ENCODE data around the gene RPGR.

RPGR gene

DNA sequence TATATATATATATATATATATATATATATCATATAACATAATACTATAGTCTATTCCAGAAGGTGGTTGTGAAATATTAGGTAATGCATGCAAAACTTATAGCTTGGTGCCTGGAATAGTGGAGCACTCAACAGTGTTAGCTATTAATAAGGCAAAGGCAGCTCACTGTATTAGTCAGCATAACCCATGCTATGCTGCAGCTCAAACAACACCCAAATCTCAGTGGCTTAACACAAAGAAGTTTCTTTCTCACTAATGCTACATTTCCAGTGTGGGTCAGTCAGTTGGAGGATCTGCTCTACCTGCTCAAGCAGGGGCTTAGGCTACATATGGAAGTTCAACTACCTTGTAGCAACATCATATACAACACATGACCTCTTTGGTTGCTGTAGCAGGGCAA lies 5.2 kb upstream of the RPGR start:
- TF ChIP-seq, protein P1, sequence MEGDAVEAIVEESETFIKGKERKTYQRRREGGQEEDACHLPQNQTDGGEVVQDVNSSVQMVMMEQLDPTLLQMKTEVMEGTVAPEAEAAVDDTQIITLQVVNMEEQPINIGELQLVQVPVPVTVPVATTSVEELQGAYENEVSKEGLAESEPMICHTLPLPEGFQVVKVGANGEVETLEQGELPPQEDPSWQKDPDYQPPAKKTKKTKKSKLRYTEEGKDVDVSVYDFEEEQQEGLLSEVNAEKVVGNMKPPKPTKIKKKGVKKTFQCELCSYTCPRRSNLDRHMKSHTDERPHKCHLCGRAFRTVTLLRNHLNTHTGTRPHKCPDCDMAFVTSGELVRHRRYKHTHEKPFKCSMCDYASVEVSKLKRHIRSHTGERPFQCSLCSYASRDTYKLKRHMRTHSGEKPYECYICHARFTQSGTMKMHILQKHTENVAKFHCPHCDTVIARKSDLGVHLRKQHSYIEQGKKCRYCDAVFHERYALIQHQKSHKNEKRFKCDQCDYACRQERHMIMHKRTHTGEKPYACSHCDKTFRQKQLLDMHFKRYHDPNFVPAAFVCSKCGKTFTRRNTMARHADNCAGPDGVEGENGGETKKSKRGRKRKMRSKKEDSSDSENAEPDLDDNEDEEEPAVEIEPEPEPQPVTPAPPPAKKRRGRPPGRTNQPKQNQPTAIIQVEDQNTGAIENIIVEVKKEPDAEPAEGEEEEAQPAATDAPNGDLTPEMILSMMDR (IDR thresholded peaks at IDR 0.05; ENCODE audit: control insufficient read depth, extremely low read depth, insufficient read depth): no peak
- DNase-seq (ENCODE audit: low read depth): no peak
- H3K4me3 ChIP-seq (ENCODE audit: low read depth, low read length): no peak overlapping the region

DNA sequence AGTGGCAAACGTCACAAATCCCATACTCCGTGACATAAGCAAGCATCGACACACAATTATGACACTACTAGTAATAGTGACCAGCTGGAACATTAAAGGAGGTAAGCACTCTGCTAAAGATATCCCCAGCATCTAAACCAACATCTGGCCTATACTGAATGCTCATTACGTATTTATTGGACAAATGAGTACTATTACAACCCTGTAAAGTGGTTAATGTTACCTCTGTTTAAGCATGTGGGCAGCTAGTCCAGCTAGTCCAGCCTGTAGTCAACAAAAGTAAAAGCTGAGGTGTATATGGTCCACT lies 419 bp upstream of the RPGR start:
- TF ChIP-seq, protein P1 (IDR thresholded peaks at IDR 0.05; ENCODE audit: control insufficient read depth, extremely low read depth, insufficient read depth): no peak
- H3K4me3 ChIP-seq (ENCODE audit: low read depth, low read length): peak overlapping the region; percentile 60
- DNase-seq (ENCODE audit: low read depth): no peak

DNA sequence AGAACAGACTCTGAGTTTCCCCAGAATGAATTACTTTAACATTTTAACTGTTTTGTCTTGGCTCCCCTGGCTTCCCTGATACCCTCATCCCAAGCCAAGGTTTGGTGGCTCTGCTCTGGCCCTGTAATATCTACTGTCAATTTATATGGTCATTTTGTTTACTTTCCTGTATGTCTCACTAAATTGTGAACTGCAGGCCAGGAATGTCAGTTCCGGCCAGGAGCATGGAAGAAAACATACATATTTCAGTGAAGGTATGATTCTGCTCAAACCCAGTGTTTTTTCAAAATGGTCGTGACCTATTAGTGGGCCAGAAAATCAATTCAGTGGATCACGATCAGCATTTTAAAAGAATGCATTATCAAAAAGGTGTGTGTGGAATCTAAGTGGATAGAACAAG lies 1.2 kb downstream of the RPGR start:
- TF ChIP-seq, protein P1 (IDR thresholded peaks at IDR 0.05; ENCODE audit: control insufficient read depth, extremely low read depth, insufficient read depth): no peak
- H3K4me3 ChIP-seq (ENCODE audit: low read depth, low read length): peak overlapping the region; percentile 60
- DNase-seq (ENCODE audit: low read depth): no peak

DNA sequence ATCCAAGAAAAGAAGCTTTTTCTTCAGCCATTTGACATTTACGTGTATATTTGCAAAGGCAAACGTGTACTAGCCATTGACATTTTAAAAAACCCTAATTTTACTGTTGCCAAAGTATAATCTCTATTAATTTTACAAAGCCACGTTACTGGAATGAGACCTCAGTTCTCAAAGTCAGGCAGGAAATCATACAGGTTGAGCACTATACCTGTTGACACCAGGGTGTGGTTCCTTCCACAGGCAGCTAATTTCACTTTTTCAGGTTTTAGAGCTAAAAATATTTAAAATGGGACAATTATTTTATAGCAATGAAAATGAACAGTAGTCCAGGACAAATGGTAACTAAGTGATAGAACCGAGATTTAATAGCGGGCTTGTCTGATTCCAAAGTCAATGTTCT lies 6.5 kb downstream of the RPGR start:
- TF ChIP-seq, protein P1 (IDR thresholded peaks at IDR 0.05; ENCODE audit: control insufficient read depth, extremely low read depth, insufficient read depth): no peak
- no peak for DNase-seq (ENCODE audit: low read depth)
- no peak overlapping the region for H3K4me3 ChIP-seq (ENCODE audit: low read depth, low read length)

DNA sequence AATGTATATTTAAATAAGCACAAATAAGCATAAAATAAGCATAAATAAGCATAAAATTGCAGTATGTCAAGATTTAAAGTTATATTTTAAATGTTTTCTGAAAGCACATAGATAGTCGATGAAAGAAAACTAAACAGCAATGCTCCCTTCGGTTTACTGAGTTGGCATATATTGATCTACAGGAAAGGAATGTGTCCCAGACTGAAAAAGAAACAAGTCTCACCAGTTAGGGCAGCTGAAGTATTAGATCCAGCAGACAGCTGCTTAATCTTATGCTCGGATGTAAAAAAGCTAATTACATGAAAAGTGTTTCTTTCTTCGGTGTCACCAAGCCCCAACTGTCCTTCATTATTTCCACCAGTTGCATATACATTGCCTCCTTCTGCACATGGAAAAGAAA lies 8.7 kb downstream of the RPGR start:
- TF ChIP-seq, protein P1 (IDR thresholded peaks at IDR 0.05; ENCODE audit: control insufficient read depth, extremely low read depth, insufficient read depth): no peak
- DNase-seq (ENCODE audit: low read depth): no peak

DNA sequence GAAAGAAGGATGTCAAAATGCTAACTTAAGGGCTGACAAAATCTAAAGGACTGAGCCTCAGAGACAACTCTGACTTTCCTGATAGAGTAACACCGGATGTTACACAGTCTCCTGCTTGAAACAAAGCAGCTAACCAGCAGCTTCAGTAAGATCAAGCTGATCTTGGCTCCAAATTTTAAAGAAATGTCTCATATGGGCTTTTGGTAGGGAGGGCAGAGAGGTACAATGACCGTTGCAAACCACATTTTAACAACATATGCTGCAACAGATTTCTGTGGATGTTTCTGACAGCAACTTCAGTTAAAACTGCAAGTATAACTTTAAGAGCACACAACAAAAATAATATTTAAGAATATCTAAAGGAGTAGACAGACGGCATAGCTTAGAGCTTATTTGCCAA lies 9.1 kb downstream of the RPGR start:
- DNase-seq (ENCODE audit: low read depth): no peak
- TF ChIP-seq, protein P1 (IDR thresholded peaks at IDR 0.05; ENCODE audit: control insufficient read depth, extremely low read depth, insufficient read depth): no peak
- H3K4me3 ChIP-seq (ENCODE audit: low read depth, low read length): no peak overlapping the region

More for the DNA sequence above, 8.7 kb downstream of the RPGR start:
- no peak overlapping the region for H3K4me3 ChIP-seq (ENCODE audit: low read depth, low read length)

DNA sequence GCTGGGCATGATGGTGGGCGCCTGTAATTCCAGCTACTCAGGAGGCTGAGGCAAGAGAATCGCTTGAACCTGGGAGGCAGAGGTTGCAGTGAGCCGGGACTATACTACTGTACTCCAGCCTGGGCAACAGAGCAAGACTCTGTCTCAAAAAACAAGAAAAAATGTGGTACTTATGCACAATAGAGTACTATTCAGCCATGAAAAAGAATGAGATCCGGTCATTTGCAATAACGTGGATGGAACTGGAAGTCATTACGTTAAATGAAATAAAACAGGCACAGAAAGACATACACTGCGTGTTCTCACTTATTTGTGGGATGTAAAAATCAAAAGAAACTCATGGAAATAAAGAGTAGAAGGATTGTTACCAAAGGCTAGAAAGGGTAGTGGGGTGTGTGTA lies 12.1 kb downstream of the RPGR start:
- TF ChIP-seq, protein P1 (IDR thresholded peaks at IDR 0.05; ENCODE audit: control insufficient read depth, extremely low read depth, insufficient read depth): no peak
- no peak overlapping the region for H3K4me3 ChIP-seq (ENCODE audit: low read depth, low read length)
- DNase-seq (ENCODE audit: low read depth): no peak
